Embryonic facial prominence (tissue), 1 donor: ENCODE measurements around the gene PHACTR1.
A peak's percentile ranks its signal among the peaks of the same experiment; 100 is the strongest.
"Not testable (repeated sequence)": the region's sequence is repeated elsewhere in the genome, so short reads cannot be mapped to it uniquely, and the experiment has no call there.

Experiments
- DNase-seq: peaks from one replicate; pipeline ENCODE4 v3.0.0-alpha.2; 2016; ENCODE audit errors: extremely low spot score

The PHACTR1 gene

DNA sequence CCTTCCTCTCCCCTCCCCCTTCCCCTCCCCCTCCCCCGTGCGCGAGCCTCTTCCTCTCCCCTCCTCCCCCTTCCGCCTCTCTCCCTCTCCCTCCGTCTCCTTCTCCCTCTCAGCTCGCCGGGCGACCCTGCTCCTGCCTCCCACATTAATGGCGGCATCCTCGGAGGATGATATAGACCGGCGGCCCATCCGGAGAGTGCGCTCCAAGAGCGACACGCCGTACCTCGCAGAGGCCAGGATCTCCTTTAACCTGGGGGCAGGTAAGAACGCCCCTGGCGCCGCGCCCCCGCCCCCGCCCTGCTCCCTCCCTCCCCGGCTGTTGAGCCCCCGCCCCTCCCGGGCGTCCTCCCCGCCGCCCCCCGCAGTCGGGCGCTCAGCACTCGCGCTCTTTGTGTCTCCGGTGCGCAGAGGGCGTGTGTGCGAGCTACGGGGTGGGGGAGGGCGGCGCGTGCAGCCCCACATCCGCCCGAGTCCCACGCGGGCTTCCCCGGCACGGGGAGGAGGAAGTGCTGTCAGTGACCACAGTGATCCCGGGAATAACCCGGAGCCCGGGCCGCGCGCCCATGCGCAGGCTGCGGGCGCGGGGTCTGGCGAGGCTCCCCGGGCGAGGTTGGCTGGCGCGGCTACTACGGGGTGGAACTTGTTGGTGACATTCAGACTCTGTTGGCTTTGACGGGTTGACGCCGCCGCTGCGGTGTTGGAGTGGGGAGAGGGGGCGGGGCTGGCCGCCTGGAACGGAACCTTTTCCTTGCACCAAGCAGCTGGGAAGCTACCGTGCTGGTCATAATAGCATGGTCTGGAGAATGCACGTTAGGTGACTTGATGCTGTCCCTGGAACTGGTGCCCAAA, 33.2 kb downstream of the PHACTR1 start:
- no peak for DNase-seq

DNA sequence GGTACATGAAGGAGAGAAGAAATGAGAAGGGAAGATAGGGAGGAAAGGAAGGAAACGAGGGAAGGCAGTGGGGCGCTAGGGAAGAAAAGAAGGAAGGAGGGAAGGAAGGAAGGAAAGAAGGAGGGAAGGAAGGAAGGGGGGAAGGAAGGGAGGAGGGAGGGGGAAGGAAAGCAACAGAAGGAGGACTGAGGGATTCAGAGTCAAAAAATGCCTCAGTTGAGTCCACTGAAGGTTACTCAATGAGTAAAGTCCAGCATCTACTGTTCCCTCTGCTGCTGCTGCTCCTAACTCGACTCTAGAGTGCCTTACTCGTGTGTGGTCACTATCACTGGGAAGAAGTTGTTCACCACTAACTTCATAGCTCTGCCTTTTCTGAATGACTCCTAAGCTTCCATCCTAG, 33.8 kb downstream of the PHACTR1 start:
- DNase-seq = no peak

DNA sequence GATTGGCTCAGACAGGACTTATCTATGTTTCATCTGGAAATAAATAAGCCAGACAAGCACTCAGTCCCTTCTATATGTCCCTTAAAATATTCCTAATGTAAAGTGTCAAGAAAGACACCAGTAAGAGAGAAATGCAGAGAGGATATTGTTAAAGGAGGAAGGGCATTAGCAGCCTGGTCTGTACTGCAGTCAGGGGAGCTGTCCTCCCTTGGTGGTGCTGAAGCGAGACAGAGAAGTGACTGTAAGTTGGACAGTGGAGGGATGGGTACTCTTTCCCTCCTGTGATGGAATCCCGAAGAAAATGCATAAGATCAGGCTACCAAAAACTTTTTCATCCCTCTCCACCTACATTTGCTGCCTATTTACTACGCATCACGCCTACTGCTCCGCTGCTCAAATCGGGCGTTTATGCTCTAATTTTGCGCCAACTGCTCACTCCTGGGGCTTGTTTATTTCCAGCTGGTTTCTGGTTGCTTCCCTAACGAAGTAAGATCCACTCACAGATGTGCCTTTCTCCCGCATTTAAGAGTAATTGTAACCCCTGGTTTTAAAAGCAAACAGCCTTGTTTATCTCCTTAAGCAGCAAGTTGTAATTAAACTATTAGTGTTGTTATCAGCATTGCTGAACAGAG, 35.2 kb downstream of the PHACTR1 start:
- DNase-seq = peak; percentile 41

DNA sequence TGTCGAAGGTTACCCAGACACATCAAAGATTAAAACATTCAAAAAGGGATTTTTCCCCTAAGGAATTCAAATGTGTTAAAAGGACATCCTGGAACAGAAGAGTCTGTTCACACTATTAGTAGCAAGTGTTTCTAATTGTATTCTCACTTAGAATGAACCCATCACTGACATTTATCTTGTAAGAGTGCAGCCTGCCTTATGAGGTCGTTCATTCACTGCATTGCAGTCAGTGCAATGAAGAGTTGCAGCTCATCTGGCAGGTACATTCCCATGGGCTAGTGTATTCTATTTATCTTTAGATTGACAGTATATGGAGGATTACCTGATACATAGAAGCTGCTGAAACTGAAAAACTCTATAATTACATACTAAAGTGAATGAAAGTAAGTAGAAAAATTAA, 36.5 kb downstream of the PHACTR1 start:
- DNase-seq = no peak

DNA sequence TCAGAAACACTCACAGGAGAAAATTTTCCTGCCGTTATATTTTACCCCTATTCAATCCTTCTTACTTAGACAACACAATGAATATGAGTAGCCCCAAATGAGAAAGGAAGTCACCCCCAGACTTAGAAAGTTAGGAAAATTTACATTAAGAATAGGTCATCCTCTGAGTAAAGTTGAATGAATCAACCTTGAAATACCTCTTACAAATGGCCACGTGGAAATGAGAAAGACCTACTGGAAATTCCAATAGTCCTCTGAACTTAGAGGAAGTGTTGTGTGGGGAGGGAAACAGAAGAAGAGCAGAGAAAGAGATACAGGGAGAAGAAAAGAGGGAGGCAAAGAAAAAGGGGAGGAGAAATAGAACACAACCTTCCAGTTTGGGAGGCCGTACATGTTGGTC, 43.7 kb downstream of the PHACTR1 start:
- no peak for DNase-seq

DNA sequence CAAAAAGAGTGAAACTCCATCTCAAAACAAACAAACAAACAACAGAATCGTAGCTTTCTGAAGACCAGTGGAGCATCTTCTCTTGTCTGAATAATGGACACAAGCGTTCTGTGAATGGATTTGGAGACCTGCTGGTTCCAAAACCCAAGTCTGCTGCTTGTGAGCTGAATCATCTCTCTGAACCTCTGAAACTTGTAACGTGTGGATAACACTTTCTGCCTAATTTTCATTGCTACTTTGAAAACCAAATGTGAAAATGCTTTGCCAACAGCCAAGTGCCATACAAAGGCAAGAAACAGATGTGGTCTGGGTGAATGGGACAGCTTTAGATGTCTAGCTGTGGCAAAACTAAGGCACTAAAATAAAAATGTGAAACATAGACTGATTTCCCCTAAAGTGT, 44.3 kb downstream of the PHACTR1 start:
- DNase-seq = no peak

DNA sequence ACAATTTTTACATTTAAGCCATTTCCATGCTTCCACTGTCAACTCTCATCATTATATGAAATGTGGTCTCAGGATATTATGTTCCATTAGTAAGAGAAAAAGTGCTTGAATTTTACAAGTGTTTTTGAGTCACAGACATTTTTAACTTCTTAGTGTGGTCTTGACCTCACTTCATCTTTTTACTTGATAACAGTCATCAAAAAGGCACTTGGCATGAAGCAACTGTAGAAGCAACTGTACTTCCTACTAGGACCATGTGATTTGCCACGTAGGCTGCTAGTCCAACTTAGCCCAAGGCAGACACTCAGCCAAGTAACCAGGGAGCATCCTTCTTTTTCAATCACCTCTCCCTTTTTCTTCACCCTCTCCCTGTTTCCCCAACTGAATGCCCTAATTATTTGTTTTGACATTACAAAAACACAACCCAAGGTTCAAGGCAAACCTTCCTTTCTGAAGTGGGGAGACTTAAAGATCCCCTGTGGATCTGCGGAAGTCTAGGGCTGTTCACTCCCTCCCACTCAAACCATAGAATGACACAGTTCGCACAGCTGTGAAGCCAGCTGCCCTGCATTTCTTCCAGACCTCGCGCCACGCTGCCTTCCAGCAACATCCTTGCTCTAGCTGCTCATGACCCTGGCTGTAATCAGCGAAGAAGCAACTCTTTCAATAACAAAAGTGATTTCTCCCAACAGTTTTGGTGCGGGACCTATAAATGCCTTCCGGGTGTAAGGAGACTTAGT, 45.0 kb downstream of the PHACTR1 start:
- DNase-seq = no peak

DNA sequence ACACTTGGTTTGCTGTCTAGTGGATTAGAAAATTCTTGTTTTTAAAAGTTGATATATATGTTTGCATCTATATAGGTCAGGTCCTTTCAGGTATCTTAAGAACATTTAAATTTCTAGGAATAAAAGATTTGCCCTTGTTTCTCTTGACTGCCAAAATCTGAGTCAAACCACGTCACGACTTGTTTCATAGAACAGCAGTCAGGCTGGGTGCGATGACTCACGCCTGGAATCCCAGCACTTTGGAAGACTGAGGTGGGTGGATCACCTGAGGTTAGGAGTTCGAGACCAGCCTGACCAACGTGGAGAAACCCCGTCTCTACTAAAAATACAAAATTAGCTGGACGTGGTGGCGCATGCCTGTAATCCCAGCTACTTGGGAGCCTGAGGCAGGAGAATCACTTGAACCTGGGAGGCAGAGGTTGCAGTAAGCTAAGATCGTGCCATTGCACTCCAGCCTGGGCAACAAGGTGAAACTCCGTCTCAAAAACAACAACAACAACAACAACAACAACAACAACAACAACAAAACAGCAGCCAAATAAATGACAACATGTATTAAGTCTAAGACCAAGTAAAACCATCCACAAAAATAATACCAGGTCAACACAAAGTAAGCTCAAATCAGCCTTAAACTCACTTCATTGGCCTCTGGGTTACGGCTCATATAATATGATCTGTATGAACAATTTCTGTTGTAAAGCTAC, 46.3 kb downstream of the PHACTR1 start:
- DNase-seq = not testable (repeated sequence)

DNA sequence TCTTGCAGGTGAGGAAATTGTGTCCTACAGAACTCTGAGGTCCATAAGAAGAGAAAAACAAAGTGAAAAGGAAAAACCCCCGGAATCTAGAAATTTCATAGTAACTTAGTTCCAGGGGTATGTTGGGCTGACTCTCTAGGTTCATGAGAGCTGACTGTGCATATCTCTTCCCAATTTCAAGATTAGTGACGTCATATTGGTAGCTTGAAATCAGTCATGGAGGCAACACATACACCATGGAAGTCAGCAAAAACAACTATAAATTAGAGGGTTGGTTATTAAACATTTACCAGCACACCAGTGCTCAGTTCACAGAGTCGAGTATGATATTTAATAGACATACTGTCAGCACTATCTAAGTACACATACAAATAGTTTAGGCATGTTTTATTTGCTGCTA, 49.8 kb downstream of the PHACTR1 start:
- DNase-seq = no peak

DNA sequence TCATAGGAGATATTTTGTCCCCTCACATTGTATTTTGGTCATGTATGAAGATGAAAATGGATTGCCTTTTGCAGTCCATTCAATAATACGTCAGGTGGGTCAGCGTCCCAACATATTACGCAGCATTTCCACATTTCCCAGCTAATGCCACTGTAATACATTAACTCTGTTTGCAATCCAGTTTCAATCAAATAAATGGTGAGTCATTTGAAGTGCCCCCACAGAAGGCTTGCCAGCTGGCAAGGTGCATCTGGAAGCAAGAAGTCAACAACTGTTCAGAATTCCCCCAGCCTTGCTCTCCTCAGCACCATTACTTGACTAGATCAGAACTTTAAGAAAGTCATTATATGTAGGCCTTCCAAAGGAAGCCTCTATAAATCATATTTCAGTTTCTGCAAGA, 50.4 kb downstream of the PHACTR1 start:
- DNase-seq = no peak

DNA sequence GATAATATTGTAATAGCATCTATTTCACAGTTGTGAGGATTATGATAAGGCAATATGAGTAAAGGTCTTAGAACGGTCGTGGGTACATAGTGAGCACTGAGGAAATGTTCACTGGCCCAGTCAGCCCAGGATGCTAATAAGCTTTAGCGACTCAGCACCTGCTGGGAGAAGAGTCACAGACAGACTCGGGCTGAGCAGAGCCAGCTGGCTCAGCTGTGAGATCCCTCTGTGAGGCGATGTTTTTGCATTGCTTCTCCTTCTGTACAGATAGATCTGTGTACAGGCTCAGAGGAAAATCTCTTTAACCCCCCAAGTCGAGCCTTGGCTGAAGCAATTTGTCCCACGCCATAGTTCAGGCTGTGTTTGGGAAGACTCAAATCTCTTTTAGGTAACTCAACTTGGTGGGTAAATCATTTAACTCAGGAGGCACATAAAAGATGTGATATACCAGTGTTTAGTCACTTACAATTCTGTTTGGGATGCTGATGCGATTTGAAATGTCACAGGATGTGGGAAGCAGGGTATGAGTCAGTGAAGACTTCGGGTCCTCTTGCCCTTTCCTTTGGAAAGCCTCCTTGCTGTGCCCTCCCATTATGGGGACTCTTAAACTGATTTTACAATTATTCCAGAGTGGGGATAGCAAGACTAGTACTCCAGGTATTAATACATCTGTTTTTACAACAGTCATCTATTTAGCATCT, 53.1 kb downstream of the PHACTR1 start:
- DNase-seq = no peak

DNA sequence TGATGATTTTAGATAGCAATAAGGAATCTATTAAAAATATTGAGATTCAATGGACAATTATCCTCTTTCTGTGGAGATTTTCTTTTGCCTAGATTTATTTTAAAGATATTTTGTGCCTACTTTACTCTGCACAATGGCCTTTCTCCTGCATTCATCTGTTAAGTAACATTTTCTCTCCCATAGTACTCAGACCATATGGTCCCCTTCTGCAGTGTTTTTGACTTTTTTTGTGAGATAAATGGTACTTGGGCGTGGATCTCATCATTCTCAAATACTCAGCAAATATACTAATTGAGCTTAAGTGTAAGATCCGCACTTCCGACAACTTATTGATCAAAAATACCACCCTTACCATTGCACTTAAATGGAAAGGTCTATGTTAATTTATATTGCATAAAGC, 55.8 kb downstream of the PHACTR1 start:
- DNase-seq = no peak

DNA sequence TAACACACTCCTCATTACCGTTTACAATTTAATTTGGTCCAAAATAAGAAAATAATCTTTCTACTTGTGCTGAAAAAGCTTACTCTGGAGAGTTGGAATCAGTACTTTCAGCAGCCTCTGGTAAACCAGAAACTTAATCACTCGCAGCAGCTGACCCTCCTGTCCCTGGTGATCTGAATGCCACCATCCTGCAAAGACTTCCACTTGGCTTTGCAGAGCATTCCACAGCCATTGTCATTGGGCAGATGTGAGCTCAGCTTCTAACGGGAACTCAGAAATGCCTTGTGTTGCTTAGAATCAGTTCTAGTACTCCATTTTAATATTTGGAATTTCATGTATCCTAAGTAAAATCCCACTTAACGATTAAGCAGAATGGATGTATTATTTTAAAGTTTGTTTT, 59.7 kb downstream of the PHACTR1 start:
- DNase-seq = no peak

DNA sequence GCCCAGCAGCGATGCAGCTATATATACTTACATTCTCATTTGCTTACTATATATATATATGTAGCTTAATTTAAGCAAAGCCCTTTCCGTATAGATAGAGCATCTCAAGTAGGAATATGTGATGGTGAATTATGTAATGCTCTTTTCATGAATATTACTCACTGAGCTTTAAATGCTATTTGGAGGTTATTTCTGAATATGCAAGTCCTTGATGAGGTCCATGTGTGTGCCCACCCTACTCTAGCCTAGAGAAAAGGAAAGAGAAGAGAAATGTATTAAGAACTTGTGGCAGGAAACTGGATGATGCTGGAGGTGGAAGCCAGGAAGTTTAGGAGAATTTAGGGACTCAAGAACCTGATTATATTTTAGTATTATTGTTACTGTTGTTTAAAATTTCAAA, 63.2 kb downstream of the PHACTR1 start:
- no peak for DNase-seq

DNA sequence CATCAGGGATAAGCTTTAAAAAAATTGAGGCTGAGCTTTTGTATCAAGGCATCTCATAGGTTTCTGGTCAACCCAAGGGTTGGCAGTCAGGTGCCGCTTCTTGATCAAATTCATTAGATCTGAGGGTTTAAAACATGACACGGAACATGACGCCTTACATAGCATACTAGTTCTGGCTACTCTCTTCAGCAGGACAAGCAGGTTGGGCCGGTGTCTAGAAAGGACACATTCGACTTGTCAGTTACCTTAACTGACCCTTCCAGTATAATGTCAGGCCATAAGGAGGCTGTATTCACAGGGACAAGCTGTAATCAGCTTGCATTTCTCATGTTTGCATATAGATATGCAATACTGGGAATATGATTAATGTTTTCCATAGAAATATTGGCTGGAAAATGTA, 65.6 kb downstream of the PHACTR1 start:
- no peak for DNase-seq

DNA sequence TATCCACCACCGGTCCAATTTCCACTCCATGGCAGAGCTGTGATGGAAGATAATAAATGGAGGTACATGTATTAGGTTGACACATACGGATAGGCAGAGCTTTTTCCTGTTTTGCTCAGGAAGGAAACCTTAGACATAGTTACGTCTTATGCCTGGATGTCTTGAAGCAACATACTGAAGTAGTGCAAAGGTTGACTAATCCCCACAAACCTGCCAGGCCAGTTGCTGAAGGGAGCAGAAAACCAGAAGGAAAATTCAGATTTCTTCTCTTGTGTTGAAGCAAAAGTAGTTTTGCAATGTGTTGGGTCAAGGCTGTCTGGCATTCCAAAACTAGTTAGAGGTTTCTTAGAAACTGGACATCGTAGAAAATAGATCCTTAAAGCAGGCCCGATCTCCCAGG, 68.7 kb downstream of the PHACTR1 start:
- no peak for DNase-seq

DNA sequence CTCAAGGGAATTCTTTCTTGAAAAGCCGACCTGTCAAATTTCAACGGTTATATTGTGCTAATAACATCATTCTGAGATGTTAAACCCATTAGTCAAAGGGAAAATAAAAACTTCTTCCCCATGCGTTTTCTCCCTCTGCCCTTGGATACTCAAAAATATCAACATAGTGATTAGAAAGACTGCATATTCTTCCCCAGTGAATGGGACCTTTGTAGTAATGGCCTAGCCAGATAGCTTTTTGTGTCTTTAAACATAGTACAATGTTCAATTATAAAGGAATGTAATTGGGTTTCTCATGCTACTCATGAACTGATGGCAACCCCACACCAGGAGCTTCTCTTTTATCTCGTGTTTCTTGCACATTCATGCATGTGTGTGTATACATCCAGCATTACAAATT, 69.4 kb downstream of the PHACTR1 start:
- no peak for DNase-seq

DNA sequence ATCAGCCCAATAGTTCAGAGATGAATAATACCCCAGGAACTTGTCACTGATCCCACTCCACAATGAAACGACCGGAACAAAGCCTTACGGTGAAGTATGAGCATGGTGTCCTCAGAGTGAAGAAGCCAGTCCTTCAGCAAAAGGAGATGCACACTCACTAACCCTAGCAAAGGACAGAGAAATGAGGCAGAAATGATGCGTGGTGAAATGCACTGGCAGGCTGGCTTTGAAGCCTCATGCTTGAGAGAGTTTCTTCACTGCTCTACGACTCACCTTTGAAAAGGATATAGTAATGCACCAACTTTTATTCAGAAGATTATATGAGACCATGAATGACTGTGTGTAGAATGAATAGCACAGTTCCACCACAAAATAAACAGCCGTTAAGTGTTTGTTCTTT, 74.8 kb downstream of the PHACTR1 start:
- DNase-seq = no peak

DNA sequence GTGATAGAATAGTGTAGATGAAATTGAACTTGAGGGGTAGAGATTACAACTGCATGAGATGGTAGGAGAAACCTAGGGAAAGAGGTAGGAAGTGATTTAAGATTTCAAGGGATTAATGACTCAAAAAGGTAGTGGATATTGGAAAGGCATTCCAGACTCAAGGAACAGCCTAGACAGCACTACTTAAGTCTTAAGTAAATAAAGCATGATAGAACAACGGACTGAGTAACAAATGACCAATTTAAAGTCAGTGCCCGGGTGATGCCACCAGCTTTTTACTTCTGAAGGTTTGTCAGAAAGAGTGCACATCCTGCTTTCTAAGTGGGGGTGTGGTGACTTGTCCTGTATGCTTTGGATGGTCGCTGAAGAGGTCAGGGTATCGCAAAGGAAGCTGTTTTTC, 81.8 kb downstream of the PHACTR1 start:
- DNase-seq = no peak

DNA sequence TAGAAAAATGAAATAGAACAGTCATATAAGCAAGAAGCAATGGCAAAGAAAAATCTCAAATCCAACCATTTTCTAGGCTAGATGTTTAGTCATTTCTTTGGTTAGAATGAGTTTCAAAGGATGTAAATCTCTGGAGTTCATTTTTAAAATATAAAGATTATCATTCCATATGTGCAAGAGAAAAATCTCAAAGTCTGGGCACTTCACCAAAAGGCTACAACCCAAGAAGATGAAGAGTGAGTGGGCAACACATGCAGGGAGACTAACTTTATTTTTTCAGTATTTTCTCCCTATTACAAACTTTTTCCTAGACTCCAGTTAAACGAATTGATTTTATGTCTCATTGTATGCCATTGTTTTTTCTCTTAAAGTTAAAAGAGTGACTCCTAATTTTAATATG, 83.6 kb downstream of the PHACTR1 start:
- DNase-seq = no peak

DNA sequence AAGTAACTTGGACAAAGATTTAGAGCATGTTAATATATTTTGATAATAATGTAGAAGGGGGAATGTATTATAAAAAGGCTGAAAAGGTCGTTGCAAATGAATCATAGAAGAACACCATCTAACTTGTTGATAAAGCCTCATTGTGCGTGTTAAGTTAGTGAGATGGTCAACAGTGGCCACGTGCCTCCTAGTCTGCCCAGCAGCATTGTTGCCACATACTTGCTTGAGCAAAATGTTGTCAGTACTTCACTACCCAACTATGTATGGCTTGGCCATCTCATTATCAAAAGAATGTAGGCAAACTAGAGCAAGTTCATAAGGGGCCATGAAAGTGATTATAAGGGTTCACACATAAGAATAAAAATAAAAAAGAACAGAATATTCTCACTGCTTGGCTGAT, 84.6 kb downstream of the PHACTR1 start:
- DNase-seq = no peak

DNA sequence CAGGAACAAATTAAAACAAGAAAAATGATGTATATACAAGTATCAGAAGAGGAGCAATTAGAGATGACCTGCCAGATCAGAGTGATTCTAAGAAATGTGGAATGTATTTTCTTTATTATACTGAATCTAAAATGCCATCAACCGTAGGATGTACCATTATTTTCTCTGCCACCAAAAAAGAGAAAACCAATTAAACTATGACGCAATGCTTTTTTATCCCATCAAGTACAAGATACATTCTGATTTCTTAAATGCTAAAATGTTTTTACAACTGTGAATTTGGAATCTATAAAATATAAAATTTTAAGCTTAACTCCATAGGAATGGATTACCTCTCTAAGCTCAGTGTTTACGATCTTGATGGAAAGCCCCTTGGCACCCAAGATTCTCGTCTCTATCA, 85.9 kb downstream of the PHACTR1 start:
- DNase-seq = no peak
